ENCODE results near the gene MASP1.

MASP1 gene

GRCh38 chr3:187276397-187277128 lies 15.0 kb downstream of the MASP1 start:
- TF ChIP-seq, protein P1, sequence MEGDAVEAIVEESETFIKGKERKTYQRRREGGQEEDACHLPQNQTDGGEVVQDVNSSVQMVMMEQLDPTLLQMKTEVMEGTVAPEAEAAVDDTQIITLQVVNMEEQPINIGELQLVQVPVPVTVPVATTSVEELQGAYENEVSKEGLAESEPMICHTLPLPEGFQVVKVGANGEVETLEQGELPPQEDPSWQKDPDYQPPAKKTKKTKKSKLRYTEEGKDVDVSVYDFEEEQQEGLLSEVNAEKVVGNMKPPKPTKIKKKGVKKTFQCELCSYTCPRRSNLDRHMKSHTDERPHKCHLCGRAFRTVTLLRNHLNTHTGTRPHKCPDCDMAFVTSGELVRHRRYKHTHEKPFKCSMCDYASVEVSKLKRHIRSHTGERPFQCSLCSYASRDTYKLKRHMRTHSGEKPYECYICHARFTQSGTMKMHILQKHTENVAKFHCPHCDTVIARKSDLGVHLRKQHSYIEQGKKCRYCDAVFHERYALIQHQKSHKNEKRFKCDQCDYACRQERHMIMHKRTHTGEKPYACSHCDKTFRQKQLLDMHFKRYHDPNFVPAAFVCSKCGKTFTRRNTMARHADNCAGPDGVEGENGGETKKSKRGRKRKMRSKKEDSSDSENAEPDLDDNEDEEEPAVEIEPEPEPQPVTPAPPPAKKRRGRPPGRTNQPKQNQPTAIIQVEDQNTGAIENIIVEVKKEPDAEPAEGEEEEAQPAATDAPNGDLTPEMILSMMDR (conservative IDR thresholded peaks at IDR 0.05; ENCODE audit: low read depth, low read length): no peak
- H3K79me2 ChIP-seq (ENCODE audit: insufficient read depth, low read depth): no peaks in the 10 kb centered on the region
- no peaks in the 10 kb centered on the region for H3K36me3 ChIP-seq (ENCODE audit: insufficient read depth)
- no peaks in the 10 kb centered on the region for H3K27me3 ChIP-seq (ENCODE audit: insufficient read depth, low read depth)
- H4K20me1 ChIP-seq (ENCODE audit: insufficient read depth): no peaks in the 10 kb centered on the region
- no peaks in the 10 kb centered on the region for H3K4me1 ChIP-seq (ENCODE audit: low read depth, poor library complexity, severe bottlenecking)
- no peak overlapping the region for H3K4me2 ChIP-seq
- H3K27ac ChIP-seq: no peak overlapping the region
- H2AFZ ChIP-seq (ENCODE audit: low read depth): no peak overlapping the region
- no peak overlapping the region for H3K4me3 ChIP-seq (IDR thresholded peaks at IDR 0.05; ENCODE audit: insufficient read depth, low read depth, low read length)
- H3K9ac ChIP-seq: no peak overlapping the region

DNA sequence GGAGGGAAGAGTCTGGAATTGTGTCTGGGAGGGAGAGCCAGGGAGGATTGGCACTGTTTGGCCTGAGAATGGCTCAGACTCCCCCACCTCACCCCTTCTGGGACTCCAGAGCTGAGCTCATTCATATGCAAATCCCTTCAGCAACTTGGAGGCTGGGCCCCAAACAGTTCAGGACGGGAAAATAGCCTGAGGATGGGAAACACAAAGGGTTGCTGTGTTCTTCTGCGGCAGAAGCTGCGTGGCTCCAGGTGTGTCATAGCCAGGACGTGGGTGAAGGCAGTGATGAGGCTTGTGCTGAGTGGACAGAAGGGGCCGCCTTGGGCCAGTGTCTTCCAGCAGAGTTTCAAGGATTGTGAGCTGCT lies 16.6 kb downstream of the MASP1 start:
- Histone ChIP-seq H3K79me2 (ENCODE audit: insufficient read depth, low read depth) (no peaks in the 10 kb centered on the region), H3K27me3 (ENCODE audit: insufficient read depth, low read depth) (no peaks in the 10 kb centered on the region), H3K4me1 (ENCODE audit: low read depth, poor library complexity, severe bottlenecking) (no peaks in the 10 kb centered on the region), H2AFZ (ENCODE audit: low read depth) (no peak overlapping the region), H3K36me3 (ENCODE audit: insufficient read depth) (no peaks in the 10 kb centered on the region), H3K4me3 (IDR thresholded peaks at IDR 0.05; ENCODE audit: insufficient read depth, low read depth, low read length) (no peak overlapping the region), H4K20me1 (ENCODE audit: insufficient read depth) (no peaks in the 10 kb centered on the region), H3K4me2 (no peak overlapping the region), H3K27ac (no peak overlapping the region), H3K9ac (no peak overlapping the region)
- TF ChIP-seq, protein P1 (conservative IDR thresholded peaks at IDR 0.05; ENCODE audit: low read depth, low read length): no peak

DNA sequence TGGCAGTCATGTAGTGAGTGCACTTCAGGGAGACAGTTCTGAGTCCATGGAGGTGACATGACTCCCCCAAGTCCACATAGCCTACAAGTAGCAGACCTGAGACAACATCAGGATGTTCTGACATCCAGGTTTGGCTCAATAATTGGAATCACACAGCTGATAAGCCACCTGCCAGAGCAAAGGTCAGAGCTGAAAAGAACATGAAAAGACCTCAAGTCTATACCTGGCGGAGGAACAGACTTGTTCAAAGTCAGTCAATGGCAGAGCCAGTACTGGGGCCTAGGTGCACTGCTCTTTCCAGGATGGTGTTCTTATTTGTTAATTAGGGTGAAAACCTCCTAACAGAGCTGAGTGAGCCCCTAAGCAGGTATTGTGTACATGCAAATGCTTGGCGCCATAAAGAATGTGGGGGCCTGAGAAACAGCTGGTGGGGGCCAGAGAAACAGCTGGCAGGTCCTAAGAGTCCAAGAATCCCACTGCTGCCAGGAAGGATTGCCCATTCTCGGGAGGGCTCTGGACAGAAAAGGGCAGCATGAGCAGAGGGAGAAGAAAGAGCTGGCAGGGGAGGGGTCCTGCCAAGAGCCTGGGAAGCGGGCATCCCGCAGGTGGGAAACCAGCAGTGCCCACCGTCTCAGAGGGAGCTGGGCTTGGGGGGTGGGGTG lies 17.1 kb downstream of the MASP1 start:
- H3K27ac ChIP-seq: no peak overlapping the region
- H3K9ac ChIP-seq: no peak overlapping the region
- TF ChIP-seq, protein P1 (conservative IDR thresholded peaks at IDR 0.05; ENCODE audit: low read depth, low read length): no peak
- no peak overlapping the region for H3K4me2 ChIP-seq
- H3K36me3 ChIP-seq (ENCODE audit: insufficient read depth): no peaks in the 10 kb centered on the region
- H3K79me2 ChIP-seq (ENCODE audit: insufficient read depth, low read depth): no peaks in the 10 kb centered on the region
- no peak overlapping the region for H2AFZ ChIP-seq (ENCODE audit: low read depth)
- no peaks in the 10 kb centered on the region for H4K20me1 ChIP-seq (ENCODE audit: insufficient read depth)
- no peaks in the 10 kb centered on the region for H3K27me3 ChIP-seq (ENCODE audit: insufficient read depth, low read depth)
- no peak overlapping the region for H3K4me3 ChIP-seq (IDR thresholded peaks at IDR 0.05; ENCODE audit: insufficient read depth, low read depth, low read length)
- no peaks in the 10 kb centered on the region for H3K4me1 ChIP-seq (ENCODE audit: low read depth, poor library complexity, severe bottlenecking)

GRCh38 chr3:187271582-187271981 lies 20.0 kb downstream of the MASP1 start:
- H3K36me3 ChIP-seq (ENCODE audit: insufficient read depth): no peaks in the 10 kb centered on the region
- no peaks in the 10 kb centered on the region for H3K27me3 ChIP-seq (ENCODE audit: insufficient read depth, low read depth)
- TF ChIP-seq, protein P1 (conservative IDR thresholded peaks at IDR 0.05; ENCODE audit: low read depth, low read length): no peak
- no peak overlapping the region for H3K27ac ChIP-seq
- H3K4me1 ChIP-seq (ENCODE audit: low read depth, poor library complexity, severe bottlenecking): no peaks in the 10 kb centered on the region
- H3K4me3 ChIP-seq (IDR thresholded peaks at IDR 0.05; ENCODE audit: insufficient read depth, low read depth, low read length): no peak overlapping the region
- no peaks in the 10 kb centered on the region for H3K79me2 ChIP-seq (ENCODE audit: insufficient read depth, low read depth)
- no peak overlapping the region for H2AFZ ChIP-seq (ENCODE audit: low read depth)
- no peak overlapping the region for H3K9ac ChIP-seq
- H3K4me2 ChIP-seq: no peak overlapping the region
- H4K20me1 ChIP-seq (ENCODE audit: insufficient read depth): no peaks in the 10 kb centered on the region

Data from KMS-11 (cell line).